Measurements from ENCODE around the gene CELF2.

- no peak for TF ChIP-seq CTCF (IDR thresholded peaks at IDR 0.05; ENCODE audit: low read depth, low read length, poor library complexity, severe bottlenecking)
- no peak for TF ChIP-seq EZH2phosphoT487 (IDR thresholded peaks at IDR 0.05; ENCODE audit: borderline replicate concordance, low read length)
Observed at GRCh38 chr10:11307937-11308336, 290.3 kb downstream of the CELF2 start.

Data from DOHH2 (cell line).